ENCODE results near the gene CLPX.

DNA sequence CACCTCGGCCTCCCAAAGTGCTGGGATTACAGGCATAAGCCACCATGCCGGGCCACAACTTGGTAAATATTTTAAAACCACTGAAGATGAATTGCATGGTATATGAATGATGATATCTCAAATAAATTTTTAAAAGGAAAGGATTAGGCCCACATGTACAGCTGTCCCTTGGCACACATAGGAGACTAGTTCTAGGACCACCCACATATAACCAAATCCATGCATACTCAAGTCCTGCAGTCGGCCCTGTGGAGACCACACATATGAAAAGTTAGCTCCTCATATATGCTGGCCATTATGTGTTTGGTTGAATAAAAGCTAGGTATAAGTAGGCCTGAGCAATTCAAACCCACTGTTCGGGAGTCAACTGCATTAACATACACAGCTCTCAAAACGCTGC, 10.6 kb downstream of the CLPX start:
- no peak for TF ChIP-seq POLR2A (IDR thresholded peaks at IDR 0.05; ENCODE audit: low read depth)
- TF ChIP-seq, protein P1, sequence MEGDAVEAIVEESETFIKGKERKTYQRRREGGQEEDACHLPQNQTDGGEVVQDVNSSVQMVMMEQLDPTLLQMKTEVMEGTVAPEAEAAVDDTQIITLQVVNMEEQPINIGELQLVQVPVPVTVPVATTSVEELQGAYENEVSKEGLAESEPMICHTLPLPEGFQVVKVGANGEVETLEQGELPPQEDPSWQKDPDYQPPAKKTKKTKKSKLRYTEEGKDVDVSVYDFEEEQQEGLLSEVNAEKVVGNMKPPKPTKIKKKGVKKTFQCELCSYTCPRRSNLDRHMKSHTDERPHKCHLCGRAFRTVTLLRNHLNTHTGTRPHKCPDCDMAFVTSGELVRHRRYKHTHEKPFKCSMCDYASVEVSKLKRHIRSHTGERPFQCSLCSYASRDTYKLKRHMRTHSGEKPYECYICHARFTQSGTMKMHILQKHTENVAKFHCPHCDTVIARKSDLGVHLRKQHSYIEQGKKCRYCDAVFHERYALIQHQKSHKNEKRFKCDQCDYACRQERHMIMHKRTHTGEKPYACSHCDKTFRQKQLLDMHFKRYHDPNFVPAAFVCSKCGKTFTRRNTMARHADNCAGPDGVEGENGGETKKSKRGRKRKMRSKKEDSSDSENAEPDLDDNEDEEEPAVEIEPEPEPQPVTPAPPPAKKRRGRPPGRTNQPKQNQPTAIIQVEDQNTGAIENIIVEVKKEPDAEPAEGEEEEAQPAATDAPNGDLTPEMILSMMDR (IDR thresholded peaks at IDR 0.05), result no peak
- TF ChIP-seq POLR2AphosphoS5 (IDR thresholded peaks at IDR 0.05), result no peak

Measured in esophagus muscularis mucosa (tissue), 3 donors.